Stomach (tissue), 4 donors: ENCODE data around the gene CA6.

Experiments used
- POLR2A ChIP-seq, 4 donors: fragments of 450-650 bp; IDR thresholded peaks; one replicate each; pipeline ENCODE4 v1.6.1; 2016; ENCODE audit warnings: antibody characterized with exemption in 4 of 4, control low read depth in 2 of 4, mild to moderate bottlenecking in 1 of 4, moderate library complexity in 1 of 4
- TF ChIP-seq, protein P1 (sequence below), 7 experiments: fragments of 450-650 bp in 4 of 7; fragments of 200-600 bp in 3 of 7; sonication (generic) in 3 of 7; IDR thresholded peaks; one replicate each; pipeline ENCODE4 v1.5.1; 2016 to 2019; ENCODE audit warnings: antibody characterized with exemption in 7 of 7, control low read depth in 2 of 7, mild to moderate bottlenecking in 1 of 7

- TF ChIP-seq, protein P1, sequence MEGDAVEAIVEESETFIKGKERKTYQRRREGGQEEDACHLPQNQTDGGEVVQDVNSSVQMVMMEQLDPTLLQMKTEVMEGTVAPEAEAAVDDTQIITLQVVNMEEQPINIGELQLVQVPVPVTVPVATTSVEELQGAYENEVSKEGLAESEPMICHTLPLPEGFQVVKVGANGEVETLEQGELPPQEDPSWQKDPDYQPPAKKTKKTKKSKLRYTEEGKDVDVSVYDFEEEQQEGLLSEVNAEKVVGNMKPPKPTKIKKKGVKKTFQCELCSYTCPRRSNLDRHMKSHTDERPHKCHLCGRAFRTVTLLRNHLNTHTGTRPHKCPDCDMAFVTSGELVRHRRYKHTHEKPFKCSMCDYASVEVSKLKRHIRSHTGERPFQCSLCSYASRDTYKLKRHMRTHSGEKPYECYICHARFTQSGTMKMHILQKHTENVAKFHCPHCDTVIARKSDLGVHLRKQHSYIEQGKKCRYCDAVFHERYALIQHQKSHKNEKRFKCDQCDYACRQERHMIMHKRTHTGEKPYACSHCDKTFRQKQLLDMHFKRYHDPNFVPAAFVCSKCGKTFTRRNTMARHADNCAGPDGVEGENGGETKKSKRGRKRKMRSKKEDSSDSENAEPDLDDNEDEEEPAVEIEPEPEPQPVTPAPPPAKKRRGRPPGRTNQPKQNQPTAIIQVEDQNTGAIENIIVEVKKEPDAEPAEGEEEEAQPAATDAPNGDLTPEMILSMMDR (IDR thresholded peaks at IDR 0.05) = no peak
- no peak for TF ChIP-seq POLR2A (IDR thresholded peaks at IDR 0.05)
These were observed 41.6 kb upstream of the CA6 start for GRCh38 chr1:8903908-8904650.
